Measurements from ENCODE around the gene PDE6B. TPM values are rescaled to one million over a fixed set of nuclear protein-coding genes. Genes with fewer than 3 reads are reported as not detected.

PDE6B gene
- total RNA-seq, 1 donor from 2014 or later = 2.3 TPM

GRCh38 chr4:661231-661630 lies 35.9 kb downstream of the PDE6B start:
- Mint-ChIP-seq H3K27me3 (ENCODE audit: low read depth) (no peaks in the 10 kb centered on the region), H3K4me3 (ENCODE audit: unreplicated experiment) (no peak overlapping the region), H3K27ac (ENCODE audit: unreplicated experiment) (no peak overlapping the region)

GRCh38 chr4:661881-662761 lies 36.7 kb downstream of the PDE6B start:
- DNase-seq (ENCODE audit: low spot score) = peak; percentile 88
- no peak for TF ChIP-seq CTCF (IDR thresholded peaks at IDR 0.05)
- Mint-ChIP-seq H3K9me3 (ENCODE audit: low read depth) (no peaks in the 10 kb centered on the region), H3K36me3 (ENCODE audit: low read depth) (no peaks in the 10 kb centered on the region), H3K4me3 (ENCODE audit: unreplicated experiment) (no peak overlapping the region), H3K27me3 (ENCODE audit: low read depth) (no peaks in the 10 kb centered on the region), H3K4me1 (ENCODE audit: low read depth) (peaks cover 2% of the 10 kb centered on the region), H3K27ac (ENCODE audit: unreplicated experiment) (no peak overlapping the region)

More at GRCh38 chr4:661231-661630, 35.9 kb downstream of the PDE6B start:
- DNase-seq (ENCODE audit: low spot score) = peak; percentile 51
- no peaks in the 10 kb centered on the region for H3K9me3 Mint-ChIP-seq (ENCODE audit: low read depth)
- no peaks in the 10 kb centered on the region for H3K36me3 Mint-ChIP-seq (ENCODE audit: low read depth)
- TF ChIP-seq CTCF (IDR thresholded peaks at IDR 0.05) = no peak
- H3K4me1 Mint-ChIP-seq (ENCODE audit: low read depth) = peaks cover 2% of the 10 kb centered on the region

- no peaks in the 10 kb centered on the region for H3K27me3 Mint-ChIP-seq (ENCODE audit: low read depth)
- H3K36me3 Mint-ChIP-seq (ENCODE audit: low read depth) = no peaks in the 10 kb centered on the region
- TF ChIP-seq CTCF (IDR thresholded peaks at IDR 0.05) = no peak
- peak overlapping the region; percentile 61 for H3K4me3 Mint-ChIP-seq (ENCODE audit: unreplicated experiment)
- no peak overlapping the region for H3K27ac Mint-ChIP-seq (ENCODE audit: unreplicated experiment)
- peaks cover 2% of the 10 kb centered on the region for H3K4me1 Mint-ChIP-seq (ENCODE audit: low read depth)
- H3K9me3 Mint-ChIP-seq (ENCODE audit: low read depth) = no peaks in the 10 kb centered on the region
- DNase-seq (ENCODE audit: low spot score) = peak; percentile 84
These were observed 37.7 kb downstream of the PDE6B start for GRCh38 chr4:663046-663437.

- H3K27me3 Mint-ChIP-seq (ENCODE audit: low read depth) = no peaks in the 10 kb centered on the region
- no peaks in the 10 kb centered on the region for H3K36me3 Mint-ChIP-seq (ENCODE audit: low read depth)
These were observed 38.4 kb downstream of the PDE6B start for GRCh38 chr4:663438-664428.

More at GRCh38 chr4:663438-664428, 38.4 kb downstream of the PDE6B start:
- no peak overlapping the region for H3K27ac Mint-ChIP-seq (ENCODE audit: unreplicated experiment)
- no peaks in the 10 kb centered on the region for H3K9me3 Mint-ChIP-seq (ENCODE audit: low read depth)
- H3K4me1 Mint-ChIP-seq (ENCODE audit: low read depth) = peaks cover 2% of the 10 kb centered on the region
- H3K4me3 Mint-ChIP-seq (ENCODE audit: unreplicated experiment) = peak overlapping the region; percentile 61
- TF ChIP-seq CTCF (IDR thresholded peaks at IDR 0.05) = peak; percentile 54
- peak; percentile 90 for DNase-seq (ENCODE audit: low spot score)
